H1 (cell line): ENCODE data around the gene COBLL1. TPM values are rescaled to one million over a fixed set of nuclear protein-coding genes. Genes with fewer than 3 reads are reported as not detected.

Source experiments
- CTCF ChIA-PET: fragments of 300-600 bp; sonication (Branson Sonifier 250); formaldehyde crosslinking; loops from one replicate; lab custom pipeline; 2021; ENCODE audit not compliant: partially characterized antibody; lab: Charles Lee
- POLR2A ChIA-PET: fragments of 300-600 bp; sonication (Branson Sonifier 250); formaldehyde crosslinking; loops from one replicate; lab custom pipeline; 2021; ENCODE audit warnings: inconsistent platforms; ENCODE audit not compliant: partially characterized antibody; lab: Charles Lee
- DNase-seq, 2 experiments: peaks; one replicate each; pipeline versions ENCODE4 v3.0.0 to v3.0.0-alpha.2; 2010 to 2022; ENCODE audit warnings: low spot score in 2 of 2, low read depth in 1 of 2, mixed read lengths in 1 of 2
- FAIRE-seq: peaks from 2 replicates; lab custom pipeline; 2011; peaks lifted over from hg19 to GRCh38; lab: Jason Lieb, UNC
- H2AFZ ChIP-seq: 2 replicates; pipeline ENCODE4 v1.8.1; 2012; ENCODE audit warnings: low read length, inconsistent platforms
- H2AK5ac ChIP-seq: 2 replicates; pipeline ENCODE4 v1.6.1; 2013; ENCODE audit warnings: low read depth, low read length
- H2BK120ac ChIP-seq: replicated peaks from 2 replicates; pipeline ENCODE3; 2013; ENCODE audit warnings: low read depth, low read length, inconsistent platforms
- H2BK12ac ChIP-seq: 2 replicates; pipeline ENCODE4 v1.6.1; 2013; ENCODE audit warnings: low read depth, low read length
- H2BK15ac ChIP-seq: 2 replicates; pipeline ENCODE4 v1.6.1; 2013; ENCODE audit warnings: low read length
- H2BK20ac ChIP-seq: 2 replicates; pipeline ENCODE4 v1.6.1; 2013; ENCODE audit warnings: low read length
- H2BK5ac ChIP-seq: 2 replicates; pipeline ENCODE4 v1.6.1; 2013; ENCODE audit warnings: low read depth, low read length
- H3K14ac ChIP-seq: 2 replicates; pipeline ENCODE4 v1.6.1; 2013; ENCODE audit warnings: inconsistent platforms; ENCODE audit not compliant: insufficient read length
- H3K18ac ChIP-seq: 2 replicates; pipeline ENCODE4 v1.6.1; 2013; ENCODE audit warnings: low read length; ENCODE audit errors: extremely low read depth
- H3K23ac ChIP-seq: 2 replicates; pipeline ENCODE4 v1.6.1; 2013; ENCODE audit warnings: inconsistent platforms; ENCODE audit not compliant: insufficient read length
- H3K23me2 ChIP-seq: 2 replicates; pipeline ENCODE4 v1.6.1; 2013; ENCODE audit warnings: low read depth, low read length
- H3K27ac ChIP-seq: 2 replicates; pipeline ENCODE4 v1.6.1; 2011; ENCODE audit warnings: low read depth, low read length, inconsistent platforms
- H3K27me3 ChIP-seq, 4 experiments: replicated peaks in 1 of 4; 1 replicate in 1 of 4; 2 replicates in 3 of 4; pipeline versions ENCODE4 v1.6.1 to v1.8.1; 2011 to 2013; ENCODE audit warnings: low read length in 3 of 4, mild to moderate bottlenecking in 3 of 4, inconsistent platforms in 2 of 4, mixed read lengths in 2 of 4, moderate library complexity in 1 of 4; ENCODE audit not compliant: control insufficient read depth in 3 of 4, insufficient read depth in 3 of 4; ENCODE audit errors: extremely low read depth in 1 of 4
- H3K36me3 ChIP-seq, 4 experiments: 2 replicates each; pipeline versions ENCODE4 v1.6.1 to v1.8.1; 2011 to 2013; ENCODE audit warnings: mild to moderate bottlenecking in 4 of 4, low read length in 3 of 4, moderate library complexity in 2 of 4, control low read depth in 1 of 4, inconsistent platforms in 1 of 4; ENCODE audit not compliant: insufficient read depth in 4 of 4, control insufficient read depth in 2 of 4
- H3K4ac ChIP-seq: replicated peaks from 2 replicates; pipeline ENCODE3; 2013; ENCODE audit warnings: low read length, low read depth, mixed read lengths, inconsistent platforms; ENCODE audit not compliant: insufficient read length
- H3K4me1 ChIP-seq, 4 experiments: replicated peaks in 1 of 4; 1 replicate in 1 of 4; 2 replicates in 3 of 4; pipeline versions ENCODE4 v1.6.1 to v1.8.1; 2011 to 2013; ENCODE audit warnings: low read length in 3 of 4, inconsistent platforms in 2 of 4, mixed read lengths in 1 of 4; ENCODE audit not compliant: insufficient read depth in 4 of 4, control insufficient read depth in 3 of 4
- H3K4me2 ChIP-seq, 2 experiments: 2 replicates each; pipeline versions ENCODE4 v1.6.1 to v1.8.1; 2011 to 2013; ENCODE audit warnings: low read depth in 2 of 2, low read length in 2 of 2, control low read depth in 1 of 2, inconsistent platforms in 1 of 2, mild to moderate bottlenecking in 1 of 2; ENCODE audit not compliant: insufficient read depth in 1 of 2
- H3K4me3 ChIP-seq, 4 experiments: fragments of 200-600, 300-600 bp in 1 of 4; sonication (generic), shearing (Covaris generic), sonication (Bioruptor Twin) in 1 of 4; 2 replicates each; pipeline versions ENCODE4 v1.5.1 to v1.8.1; 2011 to 2016; ENCODE audit warnings: low read length in 4 of 4, low read depth in 3 of 4, control low read depth in 2 of 4, inconsistent platforms in 2 of 4, mild to moderate bottlenecking in 2 of 4, mixed read lengths in 1 of 4, moderate library complexity in 1 of 4; ENCODE audit not compliant: insufficient read depth in 2 of 4; ENCODE audit errors: extremely low read depth in 1 of 4
- H3K56ac ChIP-seq: replicated peaks from 2 replicates; pipeline ENCODE3; 2013; ENCODE audit warnings: low read depth, mild to moderate bottlenecking, mixed read lengths, low read length, inconsistent platforms; ENCODE audit not compliant: insufficient read length
- H3K79me1 ChIP-seq: 2 replicates; pipeline ENCODE4 v1.6.1; 2013; ENCODE audit warnings: low read depth, low read length, control low read depth
- H3K79me2 ChIP-seq, 2 experiments: 2 replicates each; pipeline versions ENCODE4 v1.6.1 to v1.8.1; 2012 to 2013; ENCODE audit warnings: low read length in 2 of 2, mild to moderate bottlenecking in 2 of 2, inconsistent platforms in 1 of 2; ENCODE audit not compliant: insufficient read depth in 2 of 2, control insufficient read depth in 1 of 2
- H3K9ac ChIP-seq, 4 experiments: replicated peaks in 1 of 4; 1 replicate in 1 of 4; 2 replicates in 3 of 4; pipeline versions ENCODE4 v1.6.1 to v1.8.1; 2011 to 2013; ENCODE audit warnings: low read depth in 3 of 4, low read length in 3 of 4, control low read depth in 2 of 4, mild to moderate bottlenecking in 2 of 4, moderate library complexity in 2 of 4, inconsistent platforms in 1 of 4; ENCODE audit errors: extremely low read depth in 1 of 4
- H3K9me3 ChIP-seq, 2 experiments: 2 replicates each; pipeline versions ENCODE4 v1.6.1 to v1.8.1; 2012 to 2013; ENCODE audit warnings: mild to moderate bottlenecking in 2 of 2, moderate library complexity in 2 of 2, control low read depth in 1 of 2, inconsistent platforms in 1 of 2, low read depth in 1 of 2, low read length in 1 of 2, mixed read lengths in 1 of 2; ENCODE audit not compliant: insufficient read depth in 2 of 2
- H4K20me1 ChIP-seq, 2 experiments: replicated peaks in 1 of 2; 2 replicates each; pipeline versions ENCODE3 to v1.8.1; 2011 to 2013; ENCODE audit warnings: inconsistent platforms in 2 of 2, low read length in 2 of 2, mild to moderate bottlenecking in 1 of 2; ENCODE audit not compliant: insufficient read depth in 2 of 2, control insufficient read depth in 1 of 2
- H4K5ac ChIP-seq: 2 replicates; pipeline ENCODE4 v1.6.1; 2013; ENCODE audit warnings: low read length, low read depth, mixed read lengths, inconsistent platforms; ENCODE audit not compliant: insufficient read length
- H4K8ac ChIP-seq: 2 replicates; pipeline ENCODE4 v1.8.0; 2013; ENCODE audit warnings: mild to moderate bottlenecking, moderate library complexity, low read length, inconsistent platforms; ENCODE audit not compliant: insufficient read depth; ENCODE audit errors: extremely low read depth
- H4K91ac ChIP-seq: replicated peaks from 2 replicates; pipeline ENCODE3; 2013; ENCODE audit warnings: low read length, mixed read lengths, inconsistent platforms; ENCODE audit not compliant: insufficient read length
- JUND ChIP-seq: IDR thresholded peaks from 2 replicates; pipeline ENCODE4 v1.6.1; 2011; ENCODE audit warnings: mild to moderate bottlenecking, improper control_type of control experiment, low read length
- KDM5A ChIP-seq: fragments of 200-600 bp; IDR thresholded peaks from 2 replicates; pipeline ENCODE4 v1.7.1; 2012; ENCODE audit warnings: mild to moderate bottlenecking, low read length, inconsistent platforms, mixed read lengths
- POLR2AphosphoS5 ChIP-seq: IDR thresholded peaks from 2 replicates; pipeline ENCODE4 v1.6.1; 2011; ENCODE audit warnings: low read depth, low read length
- RXRA ChIP-seq: IDR thresholded peaks from 2 replicates; pipeline ENCODE4 v1.6.1; 2011; ENCODE audit warnings: low read depth, mild to moderate bottlenecking, low read length, moderate library complexity; ENCODE audit not compliant: insufficient read depth
- SIN3A ChIP-seq, 2 experiments: IDR thresholded peaks in 1 of 2; conservative IDR thresholded peaks in 1 of 2; 2 replicates each; pipeline ENCODE4 v1.6.1; 2011 to 2012; ENCODE audit warnings: low read length in 2 of 2, improper control_type of control experiment in 1 of 2, low read depth in 1 of 2, mild to moderate bottlenecking in 1 of 2
- SIRT6 ChIP-seq: IDR thresholded peaks from one replicate; pipeline ENCODE4 v1.7.1; 2012; ENCODE audit warnings: low read length, inconsistent platforms
- ZNF274 ChIP-seq: IDR thresholded peaks from 2 replicates; pipeline ENCODE4 v1.7.0; 2012; ENCODE audit warnings: low read length, borderline replicate concordance; ENCODE audit errors: extremely low read depth
- WGBS, 2 experiments: shearing (Covaris generic) in 1 of 2; methylation state at CpG; one replicate each; pipeline versions ENCODE4 v1.1.6 to v1.1.7; 2013 to 2015; ENCODE audit warnings: low lambda C conversion rate in 2 of 2, mixed read lengths in 2 of 2, inconsistent platforms in 1 of 2, low coverage in 1 of 2, missing lambda C conversion rate in 1 of 2; ENCODE audit not compliant: insufficient replicate concordance in 2 of 2, insufficient coverage in 1 of 2, insufficient read length in 1 of 2; ENCODE audit errors: extremely low coverage in 1 of 2, missing lambda C conversion rate in 1 of 2; 5-methylcytosine and 5-hydroxymethylcytosine counted together
- polyA plus RNA-seq, 7 experiments: library from polyadenylated mRNA; depleted of rRNA in 3 of 7; stranded (reverse) in 5 of 7; unstranded in 2 of 7; fragments of >200 nt in 5 of 7; fragments of 200-250 nt in 2 of 7; gene quantifications; 1 replicate in 5 of 7; 2 replicates in 1 of 7; 4 replicates in 1 of 7; pipeline versions ENCODE4 v1.2.1 to v1.2.3, GENCODE V29; 2011 to 2013; ENCODE audit warnings: missing spikeins in 2 of 7, mixed read lengths in 2 of 7
- total RNA-seq: library from RNA; stranded (reverse); fragmentation: NEBNext Ultra II Directional; extraction: Animal tissue kit (Norgen Biotek cat#: 25700); gene quantifications from 2 replicates; pipeline ENCODE4 v1.2.1, GENCODE V29; 2021
- TF ChIP-seq, protein P1 (sequence below): IDR thresholded peaks from 2 replicates; pipeline ENCODE4 v1.6.1; 2012; ENCODE audit warnings: low read length, inconsistent platforms
- TF ChIP-seq, protein P2 (sequence below): IDR thresholded peaks from 2 replicates; pipeline ENCODE4 v1.6.1; 2012; ENCODE audit warnings: inconsistent platforms

Gene COBLL1
- total and polyA plus RNA-seq, 2 of the 8 experiments (the other 6 are each of a cell fraction or from before 2014, with no cell fraction given): 2.2 to 6.2 TPM

DNA sequence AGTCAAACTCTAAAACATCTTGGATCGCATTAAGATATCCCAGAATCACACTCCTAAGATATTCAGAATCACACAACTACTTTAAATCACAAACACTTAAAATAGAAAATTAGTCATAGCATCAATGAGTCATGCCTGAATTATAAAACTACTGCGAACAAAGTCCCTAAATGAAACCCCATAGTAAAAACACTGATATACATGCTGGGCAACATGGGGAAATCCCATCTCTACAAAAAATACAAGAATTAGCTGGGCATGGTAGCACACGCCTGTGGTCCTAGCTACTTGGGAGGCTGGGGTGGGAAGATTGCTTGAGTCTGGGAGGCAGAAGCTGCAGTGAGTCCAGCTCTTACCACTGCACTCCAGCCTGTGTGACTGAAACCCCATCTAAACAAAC is 101.7 kb downstream of the COBLL1 start:
- ChIA-PET CTCF (interaction anchor here (0.8 to 1.0 kb wide), 3 partner anchors 173 to 253 kb away, joined by 3 read pairs; no protein-coding TSS in a partner anchor), POLR2A (no interaction called here)
- Histone ChIP-seq H3K56ac (no peak overlapping the region), H3K79me2 (no peaks in the 10 kb centered on the region), H3K14ac (no peak overlapping the region), H3K4me3 (no peak overlapping the region), H3K9ac (no peak overlapping the region), H4K91ac (no peak overlapping the region), H2AK5ac (no peak overlapping the region), H3K36me3 (no peaks in the 10 kb centered on the region), H3K27ac (no peak overlapping the region), H3K79me1 (no peaks in the 10 kb centered on the region), H3K23me2 (no peaks in the 10 kb centered on the region), H3K4ac (no peak overlapping the region), H3K18ac (no peak overlapping the region), H2BK15ac (no peak overlapping the region), H3K23ac (no peak overlapping the region), H4K5ac (no peak overlapping the region), H3K4me2 (no peak overlapping the region), H2BK12ac (no peak overlapping the region), H3K4me1 (no peaks in the 10 kb centered on the region), H4K8ac (no peak overlapping the region), H2BK20ac (no peak overlapping the region), H4K20me1 (no peaks in the 10 kb centered on the region), H2BK120ac (no peak overlapping the region), H3K27me3 (no peaks in the 10 kb centered on the region), H2AFZ (no peak overlapping the region), H2BK5ac (no peak overlapping the region), H3K9me3 (no peaks in the 10 kb centered on the region)
- WGBS, 2 experiments: 81% methylated on average over 3 of the region's 3 CpGs; no CpG with 5 or more reads in 1 of the 2 experiments
- TF ChIP-seq, protein P1, sequence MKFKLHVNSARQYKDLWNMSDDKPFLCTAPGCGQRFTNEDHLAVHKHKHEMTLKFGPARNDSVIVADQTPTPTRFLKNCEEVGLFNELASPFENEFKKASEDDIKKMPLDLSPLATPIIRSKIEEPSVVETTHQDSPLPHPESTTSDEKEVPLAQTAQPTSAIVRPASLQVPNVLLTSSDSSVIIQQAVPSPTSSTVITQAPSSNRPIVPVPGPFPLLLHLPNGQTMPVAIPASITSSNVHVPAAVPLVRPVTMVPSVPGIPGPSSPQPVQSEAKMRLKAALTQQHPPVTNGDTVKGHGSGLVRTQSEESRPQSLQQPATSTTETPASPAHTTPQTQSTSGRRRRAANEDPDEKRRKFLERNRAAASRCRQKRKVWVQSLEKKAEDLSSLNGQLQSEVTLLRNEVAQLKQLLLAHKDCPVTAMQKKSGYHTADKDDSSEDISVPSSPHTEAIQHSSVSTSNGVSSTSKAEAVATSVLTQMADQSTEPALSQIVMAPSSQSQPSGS: no peak
- TF ChIP-seq POLR2AphosphoS5 (no peak), RXRA (no peak), SIN3A (conservative IDR thresholded peaks at IDR 0.05 in 1 of 2, IDR thresholded peaks at IDR 0.05 in 1 of 2; ENCODE audit: low read depth in 1 of 2, low read length in 2 of 2) (no peak), ZNF274 (no peak), KDM5A (no peak), SIRT6 (no peak), JUND (no peak)
- TF ChIP-seq, protein P2, sequence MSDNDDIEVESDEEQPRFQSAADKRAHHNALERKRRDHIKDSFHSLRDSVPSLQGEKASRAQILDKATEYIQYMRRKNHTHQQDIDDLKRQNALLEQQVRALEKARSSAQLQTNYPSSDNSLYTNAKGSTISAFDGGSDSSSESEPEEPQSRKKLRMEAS: no peak
- DNase-seq (no peak), FAIRE-seq (no peak)
